HepG2 (cell line): ENCODE data around the gene MAPKAPK3. TPM values are rescaled to one million over a fixed set of nuclear protein-coding genes. Genes with fewer than 3 reads are reported as not detected.
A peak's percentile ranks its signal among the peaks of the same experiment; 100 is the strongest.

ENCODE experiments used
- ATF1 ChIP-seq: IDR thresholded peaks from 2 replicates; pipeline ENCODE4 v1.6.1; 2016; ENCODE audit warnings: mild to moderate bottlenecking, control low read depth
- HNRNPUL1 ChIP-seq: fragments of 200-400 bp; formaldehyde crosslinking; IDR thresholded peaks from 2 replicates; pipeline ENCODE4 v1.6.1; 2017; ENCODE audit warnings: low read depth, mild to moderate bottlenecking, low read length, moderate library complexity
- ISX ChIP-seq: sonication (generic); formaldehyde crosslinking; conservative IDR thresholded peaks from 2 replicates; pipeline ENCODE4 v1.5.0; 2020; ENCODE audit warnings: missing genetic modification reagents
- KDM1A ChIP-seq: IDR thresholded peaks from 2 replicates; pipeline ENCODE4 v1.6.1; 2016; ENCODE audit warnings: missing compliant biosample characterization
- KDM5B ChIP-seq: sonication (generic); formaldehyde crosslinking; IDR thresholded peaks from 2 replicates; pipeline ENCODE4 v1.4.0; 2020; ENCODE audit warnings: missing genetic modification reagents, mild to moderate bottlenecking, borderline replicate concordance
- MTA1 ChIP-seq: sonication (generic); formaldehyde crosslinking; IDR thresholded peaks from 2 replicates; pipeline ENCODE4 v1.4.0; 2020; ENCODE audit warnings: missing genetic modification reagents, mild to moderate bottlenecking, borderline replicate concordance
- NFIC ChIP-seq: IDR thresholded peaks from 2 replicates; pipeline ENCODE4 v1.6.1; 2012; ENCODE audit warnings: mild to moderate bottlenecking, low read length, inconsistent platforms
- PAF1 ChIP-seq: IDR thresholded peaks from 2 replicates; pipeline ENCODE4 v1.6.1; 2016; ENCODE audit warnings: missing genetic modification reagents, missing compliant biosample characterization
- SIN3B ChIP-seq: fragments of 150-350 bp; IDR thresholded peaks from 2 replicates; pipeline ENCODE4 v1.6.1; 2014; ENCODE audit warnings: low read length
- SP2 ChIP-seq: sonication (generic); formaldehyde crosslinking; IDR thresholded peaks from 2 replicates; pipeline ENCODE4 v1.5.1; 2020; ENCODE audit warnings: mild to moderate bottlenecking, missing genetic modification reagents
- SRSF1 ChIP-seq: fragments of 200-400 bp; formaldehyde crosslinking; optimal IDR thresholded peaks from 2 replicates; pipeline ENCODE3; 2017; ENCODE audit warnings: mild to moderate bottlenecking, low read depth, low read length, moderate library complexity
- TCF7L2 ChIP-seq: IDR thresholded peaks from 2 replicates; pipeline ENCODE4 v1.6.1; 2011; ENCODE audit warnings: mild to moderate bottlenecking, low read depth, low read length, moderate library complexity
- ZBTB25 ChIP-seq: IDR thresholded peaks from 2 replicates; pipeline ENCODE4 v1.6.1; 2018; ENCODE audit warnings: missing genetic modification reagents
- ZGPAT ChIP-seq: IDR thresholded peaks from 2 replicates; pipeline ENCODE4 v1.6.1; 2016; ENCODE audit warnings: mild to moderate bottlenecking
- ZNF333 ChIP-seq: sonication (generic); formaldehyde crosslinking; IDR thresholded peaks from 2 replicates; pipeline ENCODE4 v1.4.0; 2020; ENCODE audit warnings: mild to moderate bottlenecking, missing genetic modification reagents, borderline replicate concordance
- ZNF446 ChIP-seq: sonication (generic); formaldehyde crosslinking; IDR thresholded peaks from 2 replicates; pipeline ENCODE4 v1.5.0; 2020; ENCODE audit warnings: mild to moderate bottlenecking, missing genetic modification reagents
- ZNF547 ChIP-seq: sonication (generic); formaldehyde crosslinking; IDR thresholded peaks from 2 replicates; pipeline ENCODE4 v1.5.1; 2020; ENCODE audit warnings: mild to moderate bottlenecking, missing genetic modification reagents
- ZNF557 ChIP-seq: sonication (generic); formaldehyde crosslinking; IDR thresholded peaks from 2 replicates; pipeline ENCODE4 v1.4.0; 2020; ENCODE audit warnings: missing genetic modification reagents
- ZNF562 ChIP-seq: sonication (generic); formaldehyde crosslinking; IDR thresholded peaks from 2 replicates; pipeline ENCODE4 v1.8.0; 2022; ENCODE audit warnings: missing genetic modification reagents, borderline replicate concordance
- ZNF614 ChIP-seq: IDR thresholded peaks from 2 replicates; pipeline ENCODE4 v1.6.1; 2018; ENCODE audit warnings: missing biosample characterization, missing genetic modification reagents, inconsistent platforms, borderline replicate concordance
- ZNF747 ChIP-seq: sonication (generic); formaldehyde crosslinking; IDR thresholded peaks from 2 replicates; pipeline ENCODE4 v1.8.1; 2023; ENCODE audit warnings: missing genetic modification reagents, mild to moderate bottlenecking, borderline replicate concordance
- ZXDC ChIP-seq: sonication (generic); formaldehyde crosslinking; IDR thresholded peaks from 2 replicates; pipeline ENCODE4 v1.5.0; 2020; ENCODE audit warnings: mild to moderate bottlenecking, missing genetic modification reagents
- polyA plus RNA-seq, 8 experiments: library from polyadenylated mRNA; depleted of rRNA in 3 of 8; stranded (reverse) in 7 of 8; unstranded in 1 of 8; fragments of >200 nt; fragmentation: Illumina TruSeq in 4 of 8; extraction: Trizol in 4 of 8; gene quantifications; 2 replicates each; pipeline versions ENCODE4 v1.2.1 to v1.2.3, GENCODE V29; 2011 to 2016; ENCODE audit warnings: low read depth in 4 of 8, missing spikeins in 1 of 8, mixed read lengths in 1 of 8; ENCODE audit not compliant: insufficient read depth in 1 of 8
- total RNA-seq, 5 experiments: library from RNA; depleted of rRNA; stranded (reverse); fragments of >200 nt; fragmentation: Illumina TruSeq; extraction: Trizol; gene quantifications; 2 replicates each; pipeline ENCODE4 v1.2.3, GENCODE V29; 2016; ENCODE audit warnings: low read depth in 1 of 5
- TF ChIP-seq, protein P1 (sequence below): fragments of 450-650 bp; IDR thresholded peaks from 2 replicates; pipeline ENCODE4 v1.6.1; 2017; ENCODE audit warnings: mild to moderate bottlenecking
- TF ChIP-seq, protein P2 (sequence below): sonication (generic); formaldehyde crosslinking; IDR thresholded peaks from 2 replicates; pipeline ENCODE4 v1.4.0; 2020; ENCODE audit warnings: missing genetic modification reagents

MAPKAPK3 gene
- total and polyA plus RNA-seq, 2 of the 13 experiments (the other 11 are each of a cell fraction or from before 2014, with no cell fraction given) = 39.9 to 41.2 TPM

- TF ChIP-seq HNRNPUL1 (no peak), ZNF446 (CRISPR knock-in tag) (no peak), ZBTB25 (no peak), SP2 (CRISPR knock-in tag) (no peak), ISX (CRISPR knock-in tag) (no peak), ZNF614 (CRISPR knock-in tag) (no peak), KDM5B (CRISPR knock-in tag) (no peak), SIN3B (no peak), KDM1A (CRISPR knock-in tag) (no peak), ZNF747 (CRISPR knock-in tag) (no peak), SRSF1 (no peak), ZNF562 (CRISPR knock-in tag) (no peak), ZGPAT (CRISPR knock-in tag) (no peak), ZNF333 (CRISPR knock-in tag) (no peak), PAF1 (CRISPR knock-in tag) (no peak), ATF1 (CRISPR knock-in tag) (peak; percentile 55; the same call in 1 of the 2 replicates), ZNF557 (no peak), TCF7L2 (no peak), ZXDC (CRISPR knock-in tag) (no peak), MTA1 (CRISPR knock-in tag) (no peak), ZNF547 (CRISPR knock-in tag) (no peak), NFIC (no peak)
- TF ChIP-seq, protein P1, sequence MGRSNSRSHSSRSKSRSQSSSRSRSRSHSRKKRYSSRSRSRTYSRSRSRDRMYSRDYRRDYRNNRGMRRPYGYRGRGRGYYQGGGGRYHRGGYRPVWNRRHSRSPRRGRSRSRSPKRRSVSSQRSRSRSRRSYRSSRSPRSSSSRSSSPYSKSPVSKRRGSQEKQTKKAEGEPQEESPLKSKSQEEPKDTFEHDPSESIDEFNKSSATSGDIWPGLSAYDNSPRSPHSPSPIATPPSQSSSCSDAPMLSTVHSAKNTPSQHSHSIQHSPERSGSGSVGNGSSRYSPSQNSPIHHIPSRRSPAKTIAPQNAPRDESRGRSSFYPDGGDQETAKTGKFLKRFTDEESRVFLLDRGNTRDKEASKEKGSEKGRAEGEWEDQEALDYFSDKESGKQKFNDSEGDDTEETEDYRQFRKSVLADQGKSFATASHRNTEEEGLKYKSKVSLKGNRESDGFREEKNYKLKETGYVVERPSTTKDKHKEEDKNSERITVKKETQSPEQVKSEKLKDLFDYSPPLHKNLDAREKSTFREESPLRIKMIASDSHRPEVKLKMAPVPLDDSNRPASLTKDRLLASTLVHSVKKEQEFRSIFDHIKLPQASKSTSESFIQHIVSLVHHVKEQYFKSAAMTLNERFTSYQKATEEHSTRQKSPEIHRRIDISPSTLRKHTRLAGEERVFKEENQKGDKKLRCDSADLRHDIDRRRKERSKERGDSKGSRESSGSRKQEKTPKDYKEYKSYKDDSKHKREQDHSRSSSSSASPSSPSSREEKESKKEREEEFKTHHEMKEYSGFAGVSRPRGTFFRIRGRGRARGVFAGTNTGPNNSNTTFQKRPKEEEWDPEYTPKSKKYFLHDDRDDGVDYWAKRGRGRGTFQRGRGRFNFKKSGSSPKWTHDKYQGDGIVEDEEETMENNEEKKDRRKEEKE = no peak
- TF ChIP-seq, protein P2, sequence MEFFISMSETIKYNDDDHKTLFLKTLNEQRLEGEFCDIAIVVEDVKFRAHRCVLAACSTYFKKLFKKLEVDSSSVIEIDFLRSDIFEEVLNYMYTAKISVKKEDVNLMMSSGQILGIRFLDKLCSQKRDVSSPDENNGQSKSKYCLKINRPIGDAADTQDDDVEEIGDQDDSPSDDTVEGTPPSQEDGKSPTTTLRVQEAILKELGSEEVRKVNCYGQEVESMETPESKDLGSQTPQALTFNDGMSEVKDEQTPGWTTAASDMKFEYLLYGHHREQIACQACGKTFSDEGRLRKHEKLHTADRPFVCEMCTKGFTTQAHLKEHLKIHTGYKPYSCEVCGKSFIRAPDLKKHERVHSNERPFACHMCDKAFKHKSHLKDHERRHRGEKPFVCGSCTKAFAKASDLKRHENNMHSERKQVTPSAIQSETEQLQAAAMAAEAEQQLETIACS (CRISPR knock-in tag) = no peak
Observed at GRCh38 chr3:50616770-50617095, 218 bp upstream of the MAPKAPK3 start (continued).
